Measurements from ENCODE around the gene ZNF384.
A peak's percentile ranks its signal among the peaks of the same experiment; 100 is the strongest.
"Not testable (repeated sequence)": the region's sequence is repeated elsewhere in the genome, so short reads cannot be mapped to it uniquely, and the experiment has no call there.

The ZNF384 gene

GRCh38 chr12:6688999-6689882 lies at the start of gene ZNF384:
ZNF384 (minus strand) TSS chr12:6689375; CDS start chr12:6679520, 9,855 bp downstream.
- DNase-seq (ENCODE audit: low spot score): peak; percentile 100

DNA sequence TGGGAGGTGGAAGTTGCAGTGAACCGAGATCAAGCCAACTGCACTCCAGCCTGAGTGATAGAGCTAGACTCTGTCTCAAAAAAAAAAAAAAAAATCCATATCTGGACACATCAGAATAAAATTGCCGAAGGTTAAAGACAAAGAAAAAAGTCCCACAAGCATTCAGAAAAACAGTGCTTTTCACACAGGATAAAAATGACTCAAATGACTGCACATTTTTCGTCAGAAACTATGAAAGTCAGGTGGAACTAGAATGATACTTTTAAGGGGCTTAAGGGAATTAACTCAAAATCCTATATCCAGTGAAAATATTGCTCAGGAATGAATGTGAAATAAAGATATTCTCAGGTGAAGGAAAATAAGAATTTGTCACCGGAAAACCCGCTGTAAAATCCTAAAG lies 47.6 kb upstream of the ZNF384 start:
- no peak for DNase-seq (ENCODE audit: low spot score)

- peak; percentile 57 for DNase-seq (ENCODE audit: low spot score)
These were observed 46.4 kb upstream of the ZNF384 start for GRCh38 chr12:6735448-6736191.

DNA sequence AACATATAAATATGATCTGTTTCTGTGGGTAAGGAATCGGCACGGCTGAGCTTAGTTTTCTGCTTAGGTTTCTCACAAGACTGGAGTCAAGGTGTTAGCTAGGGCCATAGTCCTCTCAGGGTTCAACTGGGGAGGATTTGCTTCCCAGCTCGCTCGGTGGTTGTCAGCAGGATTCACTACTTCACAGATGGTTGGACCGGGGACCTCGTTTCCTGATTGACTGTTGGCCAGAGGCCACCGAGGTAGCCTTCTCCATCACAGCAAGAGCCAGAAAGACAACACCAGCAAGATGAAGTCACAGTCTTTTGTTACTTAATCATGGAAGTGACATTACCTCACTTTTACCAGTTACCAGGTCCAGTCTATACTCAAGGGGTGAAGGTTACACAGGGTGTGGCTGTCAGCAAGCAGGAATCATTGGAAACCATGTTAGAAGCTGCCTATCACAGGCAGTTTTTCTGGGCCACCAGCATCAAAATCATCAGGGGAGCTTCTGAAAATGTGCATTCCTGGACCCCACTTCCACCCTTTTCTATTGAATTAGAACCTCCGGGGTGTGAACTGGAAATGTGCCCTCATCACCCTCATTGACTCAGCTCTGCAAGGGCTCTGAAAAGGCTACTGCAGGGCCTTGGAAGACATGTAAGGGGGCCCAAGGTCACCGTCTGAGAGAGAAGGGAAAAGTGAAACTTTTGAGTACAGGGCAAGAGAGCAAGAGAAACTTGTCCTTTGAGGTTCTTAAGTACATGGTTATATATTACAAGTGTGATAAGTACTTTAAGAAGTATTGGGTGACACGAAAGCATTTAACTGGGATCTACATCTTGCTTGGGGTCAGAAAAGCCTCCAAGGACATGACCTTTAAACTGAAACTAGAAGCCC lies 45.6 kb upstream of the ZNF384 start:
- DNase-seq (ENCODE audit: low spot score): no peak

DNA sequence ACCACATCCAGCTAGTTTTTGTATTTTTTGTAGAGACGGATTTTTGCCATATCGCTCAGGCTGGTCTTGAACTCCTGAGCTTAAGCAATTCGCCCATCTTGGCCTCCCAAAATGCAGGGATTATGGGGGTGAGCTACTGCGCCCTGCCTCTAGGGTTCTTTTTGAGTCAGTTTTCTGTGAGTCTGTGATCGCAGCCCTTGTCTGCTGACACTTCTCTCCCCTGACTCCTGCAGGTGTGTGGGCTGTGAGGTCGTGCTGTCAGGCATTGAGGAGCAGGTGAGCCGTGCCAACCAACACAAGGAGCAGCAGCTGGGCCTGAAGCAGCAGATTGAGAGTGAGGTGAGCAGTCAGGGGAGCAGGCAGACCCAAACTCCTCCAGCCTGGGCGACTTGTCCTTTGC lies 41.0 kb upstream of the ZNF384 start:
- no peak for DNase-seq (ENCODE audit: low spot score)

DNA sequence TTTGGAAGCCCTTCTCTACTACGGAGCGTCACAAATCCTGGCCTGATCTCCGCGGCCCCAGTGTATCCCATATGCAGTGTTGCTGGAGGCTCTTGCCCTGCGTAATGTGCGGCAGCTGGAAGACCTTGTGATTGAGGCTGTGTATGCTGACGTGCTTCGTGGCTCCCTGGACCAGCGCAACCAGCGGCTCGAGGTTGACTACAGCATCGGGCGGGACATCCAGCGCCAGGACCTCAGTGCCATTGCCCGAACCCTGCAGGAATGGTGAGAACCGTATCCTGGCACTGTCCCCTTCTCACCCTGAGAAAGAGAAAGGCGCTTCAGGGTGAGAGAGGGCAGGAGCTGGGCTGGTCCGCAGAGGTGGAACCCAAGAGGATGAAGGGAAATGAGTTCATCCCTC lies 40.0 kb upstream of the ZNF384 start:
- DNase-seq (ENCODE audit: low spot score): no peak

- DNase-seq (ENCODE audit: low spot score): no peak
These were observed 36.2 kb upstream of the ZNF384 start for GRCh38 chr12:6725350-6725749.

GRCh38 chr12:6724409-6724797 lies 35.2 kb upstream of the ZNF384 start:
- DNase-seq (ENCODE audit: low spot score): peak; percentile 40

DNA sequence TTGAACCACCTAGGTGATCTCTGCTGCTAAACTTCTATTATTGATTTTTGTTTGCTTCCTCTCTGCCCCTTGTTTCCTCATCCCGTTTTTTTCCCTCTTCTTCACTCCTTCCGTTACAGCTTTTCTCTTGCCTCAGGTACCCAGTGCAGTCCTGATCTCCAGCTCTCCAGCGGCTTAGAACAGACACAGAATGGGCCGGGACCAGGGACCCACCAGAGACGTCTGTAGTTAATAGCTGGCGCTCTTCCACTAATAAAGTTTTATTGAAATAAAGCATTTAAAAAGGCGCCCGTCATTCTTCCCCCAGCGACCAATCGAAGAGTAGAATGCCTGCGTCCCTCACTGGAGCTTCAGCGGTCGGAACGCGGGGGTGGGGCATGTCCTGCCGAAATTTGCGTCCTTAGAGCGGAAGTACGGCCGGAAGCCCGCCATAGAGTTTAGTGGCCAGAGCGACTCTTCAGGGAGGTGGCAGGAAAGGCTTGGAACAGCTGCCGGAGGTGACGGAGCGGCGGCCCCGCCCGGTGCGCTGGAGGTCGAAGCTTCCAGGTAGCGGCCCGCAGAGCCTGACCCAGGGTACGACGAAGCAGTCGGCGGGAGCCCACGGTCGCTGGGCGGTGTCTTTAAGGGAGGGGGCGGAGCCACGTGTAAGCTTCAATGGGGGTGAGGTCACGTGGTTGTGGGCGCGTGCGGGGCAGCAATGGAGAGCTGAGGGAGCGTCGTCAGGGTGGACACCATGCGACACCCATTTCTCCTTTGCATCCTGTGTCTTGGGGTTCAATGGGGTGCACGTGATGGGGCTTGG lies 34.6 kb upstream of the ZNF384 start, which contains the start of gene COPS7A:
COPS7A (plus strand) TSS at position 440 of the 802 bp plus-strand sequence. CDS start 611 bp downstream, outside the sequence.
- DNase-seq (ENCODE audit: low spot score): peak; percentile 99

- DNase-seq (ENCODE audit: low spot score): no peak
These were observed 33.7 kb upstream of the ZNF384 start for GRCh38 chr12:6722863-6723262.

GRCh38 chr12:6716874-6717437 lies 27.8 kb upstream of the ZNF384 start:
- DNase-seq (ENCODE audit: low spot score): no peak

DNA sequence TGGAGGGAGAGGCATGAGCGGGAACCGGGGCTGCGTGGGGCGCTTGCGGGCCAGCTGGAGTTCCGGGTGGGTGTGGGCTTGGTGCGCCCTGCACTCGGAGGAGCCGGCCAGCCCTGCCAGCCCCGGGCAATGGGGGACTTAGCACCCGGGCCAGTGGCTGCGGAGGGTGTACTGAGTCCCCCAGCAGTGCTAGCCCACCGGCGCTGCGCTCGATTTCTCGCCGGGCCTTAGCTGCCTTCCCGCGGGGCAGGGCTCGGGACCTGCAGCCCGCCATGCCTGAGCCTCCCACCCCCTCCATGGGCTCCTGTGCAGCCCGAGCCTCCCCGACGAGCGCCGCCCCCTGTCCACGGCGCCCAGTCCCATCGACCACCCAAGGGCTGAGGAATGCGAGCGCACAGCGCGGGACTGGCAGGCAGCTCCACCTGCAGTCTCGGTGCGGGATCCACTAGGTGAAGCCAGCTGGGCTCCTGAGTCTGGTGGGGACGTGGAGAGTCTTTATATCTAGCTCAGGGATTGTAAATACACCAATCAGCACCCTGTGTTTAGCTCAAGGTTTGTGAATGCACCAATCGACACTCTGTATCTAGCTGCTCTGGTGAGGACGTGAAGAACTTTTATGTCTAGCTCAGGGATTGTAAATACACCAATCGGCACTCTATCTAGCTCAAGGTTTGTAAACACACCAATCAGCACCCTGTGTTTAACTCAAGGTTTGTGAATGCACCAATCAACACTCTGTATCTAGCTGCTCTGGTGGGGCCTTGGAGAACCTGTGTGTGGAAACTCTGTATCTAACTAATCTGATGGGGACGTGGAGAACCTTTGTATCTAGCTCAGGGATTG lies 27.1 kb upstream of the ZNF384 start:
- DNase-seq (ENCODE audit: low spot score): not testable (repeated sequence)

GRCh38 chr12:6708960-6709394 lies 19.8 kb upstream of the ZNF384 start:
- DNase-seq (ENCODE audit: low spot score): no peak

- not testable (repeated sequence) for DNase-seq (ENCODE audit: low spot score)
These were observed 19.2 kb upstream of the ZNF384 start for GRCh38 chr12:6708351-6708750.

- DNase-seq (ENCODE audit: low spot score): no peak
These were observed 14.5 kb upstream of the ZNF384 start for GRCh38 chr12:6703631-6704030.

DNA sequence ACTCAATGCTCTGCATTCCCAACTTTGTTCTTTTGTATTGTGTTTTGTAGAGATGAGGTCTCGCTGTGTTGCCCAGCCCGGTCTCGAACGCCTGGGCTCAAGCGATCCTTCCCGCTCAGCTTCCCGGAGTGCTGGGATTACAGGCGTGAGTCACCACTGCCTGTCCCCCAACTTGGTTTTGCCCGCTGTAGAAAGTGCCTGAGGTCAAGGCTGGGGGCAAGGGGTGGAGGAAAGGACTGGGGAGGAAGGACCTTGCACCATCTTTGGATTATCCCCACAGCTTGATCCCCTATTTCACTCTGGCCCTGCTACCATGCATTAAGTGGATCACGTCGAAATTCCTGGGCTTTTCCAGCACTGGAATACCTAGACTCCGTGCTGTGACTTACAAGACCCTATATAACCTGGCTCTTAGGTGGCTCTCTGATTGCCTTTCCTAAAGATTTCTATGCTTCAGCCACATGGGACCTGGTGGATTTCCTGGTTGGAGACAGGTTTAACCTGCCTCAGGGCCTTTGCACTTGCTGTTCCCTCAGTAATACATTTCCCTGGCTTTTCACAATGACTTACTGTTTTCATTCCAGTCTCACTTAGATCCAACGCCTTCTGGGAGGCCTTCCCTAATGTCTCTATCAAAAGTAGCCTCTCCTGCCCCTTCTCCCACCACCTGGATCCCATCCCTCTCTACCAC lies 12.0 kb upstream of the ZNF384 start:
- DNase-seq (ENCODE audit: low spot score): no peak

DNA sequence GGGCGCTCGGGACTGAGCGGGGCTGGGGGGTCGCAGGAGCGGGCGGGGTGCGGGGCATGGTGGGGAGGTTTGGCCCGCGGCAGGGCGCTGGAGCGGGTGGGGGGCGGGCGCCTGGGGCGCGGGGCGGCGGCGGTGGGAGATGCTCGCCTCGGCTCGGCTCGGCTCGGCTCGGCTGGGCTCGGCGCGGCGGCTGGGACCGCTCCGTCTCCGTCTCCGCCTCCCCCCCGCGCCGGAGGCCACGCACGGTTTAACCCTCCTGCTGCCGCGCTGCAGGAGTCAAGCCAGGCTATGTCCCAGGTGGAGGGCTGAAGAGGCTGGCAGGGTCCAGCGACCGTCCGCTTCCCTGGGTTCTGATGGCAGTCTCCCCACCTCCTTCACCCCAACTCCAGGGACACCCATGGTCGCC lies 11.5 kb upstream of the ZNF384 start, which contains the start of gene PIANP:
PIANP (minus strand) TSS at position 170 of the 406 bp plus-strand sequence. CDS start 2,754 bp downstream, outside the sequence.
- DNase-seq (ENCODE audit: low spot score): no peak

DNA sequence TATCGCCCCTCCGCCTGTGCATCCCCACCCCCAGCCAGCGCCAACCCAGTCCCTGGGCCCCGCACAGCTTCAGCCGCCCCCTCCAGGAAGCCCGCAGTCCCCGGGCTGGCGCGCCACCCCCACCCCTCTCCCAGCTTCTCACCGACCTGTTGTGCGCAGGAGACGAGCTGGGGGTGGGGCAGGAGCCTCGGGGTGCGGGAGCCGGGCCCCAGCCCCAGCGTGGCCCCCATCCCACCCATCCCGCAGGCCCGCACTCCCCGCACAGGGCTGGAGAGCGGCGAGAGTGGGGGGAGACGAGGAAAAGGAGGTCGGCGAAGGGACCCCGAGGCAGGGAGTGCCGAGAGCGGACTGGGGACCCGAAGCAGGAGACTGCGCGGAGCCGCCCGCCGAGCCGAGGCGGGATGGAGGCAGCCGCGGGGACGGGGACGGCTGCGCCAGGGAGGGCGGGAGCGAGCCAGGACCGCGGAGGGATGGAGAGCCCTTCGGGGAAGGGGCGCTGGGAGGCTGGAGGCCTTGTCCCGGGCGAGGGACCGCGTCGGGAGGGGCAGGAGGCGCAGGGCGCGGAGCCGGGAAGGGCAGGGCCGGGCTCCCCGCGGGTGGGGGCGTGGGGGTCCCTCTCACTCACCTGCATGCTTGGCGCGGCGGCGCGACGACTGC lies 10.9 kb upstream of the ZNF384 start:
- no peak for DNase-seq (ENCODE audit: low spot score)
